ENCODE results near the gene MYH14.

The MYH14 gene

DNA sequence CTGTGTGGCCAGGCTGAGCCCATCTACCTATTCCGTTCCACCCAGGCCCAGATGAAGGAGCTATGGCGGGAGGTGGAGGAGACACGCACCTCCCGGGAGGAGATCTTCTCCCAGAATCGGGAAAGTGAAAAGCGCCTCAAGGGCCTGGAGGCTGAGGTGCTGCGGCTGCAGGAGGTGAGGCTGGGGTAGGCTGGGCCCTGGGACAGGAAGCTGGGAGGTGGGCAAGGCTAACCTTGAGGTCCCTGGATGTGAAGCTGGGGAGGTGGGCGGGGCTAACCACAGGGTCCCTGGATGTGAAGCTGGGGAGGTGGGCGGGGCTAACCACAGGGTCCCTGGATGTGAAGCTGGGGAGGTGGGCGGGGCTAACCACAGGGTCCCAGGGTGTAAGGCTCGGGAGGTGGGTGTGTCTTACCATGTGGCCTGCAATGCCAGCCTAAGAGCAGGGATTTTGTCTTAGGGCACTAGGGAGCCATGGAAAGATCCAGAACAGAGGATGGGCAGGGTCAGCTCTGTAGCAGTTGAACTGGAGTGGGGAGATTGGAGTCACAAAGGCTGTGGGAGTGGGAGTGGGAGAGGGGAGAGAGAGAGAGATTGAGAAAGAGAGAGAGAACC, 88.9 kb downstream of the MYH14 start:
- no peak for DNase-seq (ENCODE audit: low spot score)
- in situ Hi-C loops (cut with MboI; ENCODE audit: low sequenced_read_pairs, unreplicated experiment), result no loop called here
- TF ChIP-seq, protein P1, sequence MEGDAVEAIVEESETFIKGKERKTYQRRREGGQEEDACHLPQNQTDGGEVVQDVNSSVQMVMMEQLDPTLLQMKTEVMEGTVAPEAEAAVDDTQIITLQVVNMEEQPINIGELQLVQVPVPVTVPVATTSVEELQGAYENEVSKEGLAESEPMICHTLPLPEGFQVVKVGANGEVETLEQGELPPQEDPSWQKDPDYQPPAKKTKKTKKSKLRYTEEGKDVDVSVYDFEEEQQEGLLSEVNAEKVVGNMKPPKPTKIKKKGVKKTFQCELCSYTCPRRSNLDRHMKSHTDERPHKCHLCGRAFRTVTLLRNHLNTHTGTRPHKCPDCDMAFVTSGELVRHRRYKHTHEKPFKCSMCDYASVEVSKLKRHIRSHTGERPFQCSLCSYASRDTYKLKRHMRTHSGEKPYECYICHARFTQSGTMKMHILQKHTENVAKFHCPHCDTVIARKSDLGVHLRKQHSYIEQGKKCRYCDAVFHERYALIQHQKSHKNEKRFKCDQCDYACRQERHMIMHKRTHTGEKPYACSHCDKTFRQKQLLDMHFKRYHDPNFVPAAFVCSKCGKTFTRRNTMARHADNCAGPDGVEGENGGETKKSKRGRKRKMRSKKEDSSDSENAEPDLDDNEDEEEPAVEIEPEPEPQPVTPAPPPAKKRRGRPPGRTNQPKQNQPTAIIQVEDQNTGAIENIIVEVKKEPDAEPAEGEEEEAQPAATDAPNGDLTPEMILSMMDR (IDR thresholded peaks at IDR 0.05; ENCODE audit: borderline replicate concordance, control extremely low read depth, extremely low read depth, insufficient read depth, missing control alignments), result no peak

DNA sequence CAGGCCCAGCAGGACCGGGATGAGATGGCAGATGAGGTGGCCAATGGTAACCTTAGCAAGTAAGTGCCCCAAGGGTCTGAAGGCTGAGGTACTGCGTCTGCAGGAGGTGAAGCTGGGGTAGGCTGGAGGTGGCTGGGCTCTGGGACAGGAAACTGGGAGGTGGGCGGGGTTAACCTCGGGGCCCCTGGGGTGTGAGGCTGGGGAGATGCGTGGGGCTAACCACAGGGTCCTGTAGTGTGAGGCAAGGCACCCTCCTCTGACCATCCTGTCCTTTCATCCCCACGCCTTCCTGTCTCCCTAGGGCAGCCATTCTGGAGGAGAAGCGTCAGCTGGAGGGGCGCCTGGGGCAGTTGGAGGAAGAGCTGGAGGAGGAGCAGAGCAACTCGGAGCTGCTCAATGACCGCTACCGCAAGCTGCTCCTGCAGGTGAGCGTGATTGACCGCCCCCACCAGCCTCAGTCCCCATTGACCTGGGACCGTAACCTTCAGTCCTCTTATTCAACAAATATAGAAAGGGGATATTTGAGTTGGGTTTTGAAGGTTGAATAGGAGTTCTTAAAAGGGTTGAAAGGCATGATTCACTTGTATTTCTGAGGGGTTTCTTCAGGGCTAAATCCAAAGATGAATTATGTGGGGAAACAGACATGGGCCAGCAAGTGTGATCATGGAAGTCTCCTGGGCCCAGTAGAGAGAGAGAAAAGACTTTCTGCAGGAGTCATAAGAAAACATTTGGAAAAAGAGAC, 90.0 kb downstream of the MYH14 start:
- no peak for DNase-seq (ENCODE audit: low spot score)
- in situ Hi-C loops (cut with MboI; ENCODE audit: low sequenced_read_pairs, unreplicated experiment), result no loop called here
- TF ChIP-seq, protein P1 (IDR thresholded peaks at IDR 0.05; ENCODE audit: borderline replicate concordance, control extremely low read depth, extremely low read depth, insufficient read depth, missing control alignments), result no peak

- no peak for DNase-seq (ENCODE audit: low spot score)
- in situ Hi-C loops (cut with MboI; ENCODE audit: low sequenced_read_pairs, unreplicated experiment), result no loop called here
- TF ChIP-seq, protein P1 (IDR thresholded peaks at IDR 0.05; ENCODE audit: borderline replicate concordance, control extremely low read depth, extremely low read depth, insufficient read depth, missing control alignments), result no peak
Measured at GRCh38 chr19:50300051-50300450, 96.6 kb downstream of the MYH14 start.

- TF ChIP-seq, protein P1 (IDR thresholded peaks at IDR 0.05; ENCODE audit: borderline replicate concordance, control extremely low read depth, extremely low read depth, insufficient read depth, missing control alignments), result no peak
- DNase-seq (ENCODE audit: low spot score), result no peak
- in situ Hi-C loops (cut with MboI; ENCODE audit: low sequenced_read_pairs, unreplicated experiment), result no loop called here
Measured at GRCh38 chr19:50300814-50301606, 97.6 kb downstream of the MYH14 start.

DNA sequence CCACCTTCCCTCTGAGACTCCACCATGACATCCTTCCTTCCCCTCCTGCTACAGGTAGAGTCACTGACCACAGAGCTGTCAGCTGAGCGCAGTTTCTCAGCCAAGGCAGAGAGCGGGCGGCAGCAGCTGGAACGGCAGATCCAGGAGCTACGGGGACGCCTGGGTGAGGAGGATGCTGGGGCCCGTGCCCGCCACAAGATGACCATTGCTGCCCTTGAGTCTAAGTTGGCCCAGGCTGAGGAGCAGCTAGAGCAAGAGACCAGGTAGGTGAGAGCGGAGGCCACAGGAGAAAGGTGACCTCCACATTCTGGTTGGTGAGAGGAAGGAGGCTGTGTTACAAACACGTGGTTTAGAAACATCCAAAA, 98.2 kb downstream of the MYH14 start:
- DNase-seq (ENCODE audit: low spot score), result no peak
- in situ Hi-C loops (cut with MboI; ENCODE audit: low sequenced_read_pairs, unreplicated experiment), result no loop called here
- TF ChIP-seq, protein P1 (IDR thresholded peaks at IDR 0.05; ENCODE audit: borderline replicate concordance, control extremely low read depth, extremely low read depth, insufficient read depth, missing control alignments), result no peak

DNA sequence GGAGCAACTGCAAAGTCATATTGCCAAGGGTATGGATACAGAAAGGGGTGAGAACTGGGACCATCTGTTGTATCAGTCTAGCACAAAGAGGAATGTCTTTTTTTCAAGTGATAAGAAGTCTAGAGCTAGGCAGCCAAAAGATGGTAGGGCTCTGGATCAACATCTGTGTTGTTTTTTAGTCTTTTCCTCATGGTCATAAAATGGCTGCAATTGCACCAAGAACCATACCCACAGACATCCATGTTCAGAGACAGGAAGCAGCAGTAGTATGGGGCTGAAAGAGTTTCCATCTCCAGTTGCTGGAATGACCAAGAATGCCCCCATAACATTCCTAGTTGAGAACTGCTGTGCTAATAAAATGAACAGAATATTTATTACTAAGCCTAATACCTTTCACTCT, 100.1 kb downstream of the MYH14 start:
- DNase-seq (ENCODE audit: low spot score), result no peak
- in situ Hi-C loops (cut with MboI; ENCODE audit: low sequenced_read_pairs, unreplicated experiment), result no loop called here
- TF ChIP-seq, protein P1 (IDR thresholded peaks at IDR 0.05; ENCODE audit: borderline replicate concordance, control extremely low read depth, extremely low read depth, insufficient read depth, missing control alignments), result no peak

Measured in GM13976 (cell line).